ENCODE measurements around the gene UNC5C. TPM values are rescaled to one million over a fixed set of nuclear protein-coding genes. Genes with fewer than 3 reads are reported as not detected.

Gene UNC5C
- total RNA-seq, 1 donor from 2014 or later, result 76.7 TPM

DNA sequence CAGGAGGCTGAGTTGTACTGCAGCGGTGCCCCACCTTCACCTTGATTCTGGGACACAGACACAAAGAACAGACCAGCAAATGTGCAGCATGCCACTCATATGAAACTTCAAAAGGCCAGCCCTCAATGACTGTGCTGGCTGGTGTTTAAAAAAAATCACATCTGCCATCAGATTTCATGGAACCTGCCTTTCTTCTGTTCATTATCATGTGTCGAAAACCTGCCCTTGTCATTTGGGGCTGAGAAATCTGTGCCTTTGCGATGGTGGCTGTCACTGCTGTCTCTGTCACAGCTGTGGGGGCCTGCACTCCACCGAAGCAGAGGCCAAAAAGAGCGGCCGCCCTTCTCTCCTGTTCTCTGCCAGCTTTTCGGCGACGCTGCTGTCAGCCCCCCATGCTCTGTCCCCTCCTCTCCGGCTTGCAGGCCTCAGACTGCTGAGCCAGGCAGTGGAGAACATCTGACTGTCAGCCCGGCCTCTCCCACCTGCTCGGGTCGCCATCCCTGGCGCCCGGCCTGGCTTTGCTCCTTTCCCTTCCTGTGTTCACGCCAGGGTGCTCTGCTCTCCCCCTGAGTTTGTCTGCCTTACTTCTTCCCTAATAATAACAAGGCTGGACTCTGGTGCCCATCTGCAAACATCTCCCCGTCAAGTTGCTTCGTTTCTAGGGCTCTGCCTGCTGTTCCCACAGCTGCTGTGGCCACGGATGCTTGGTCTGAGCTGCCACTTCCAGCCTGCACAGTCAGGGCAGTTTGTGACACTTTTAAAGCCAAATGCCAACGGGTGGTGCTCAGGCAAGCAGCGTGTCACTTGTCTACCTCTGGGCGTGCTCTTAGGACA, 355.2 kb downstream of the UNC5C start:
- TF ChIP-seq, protein P1, sequence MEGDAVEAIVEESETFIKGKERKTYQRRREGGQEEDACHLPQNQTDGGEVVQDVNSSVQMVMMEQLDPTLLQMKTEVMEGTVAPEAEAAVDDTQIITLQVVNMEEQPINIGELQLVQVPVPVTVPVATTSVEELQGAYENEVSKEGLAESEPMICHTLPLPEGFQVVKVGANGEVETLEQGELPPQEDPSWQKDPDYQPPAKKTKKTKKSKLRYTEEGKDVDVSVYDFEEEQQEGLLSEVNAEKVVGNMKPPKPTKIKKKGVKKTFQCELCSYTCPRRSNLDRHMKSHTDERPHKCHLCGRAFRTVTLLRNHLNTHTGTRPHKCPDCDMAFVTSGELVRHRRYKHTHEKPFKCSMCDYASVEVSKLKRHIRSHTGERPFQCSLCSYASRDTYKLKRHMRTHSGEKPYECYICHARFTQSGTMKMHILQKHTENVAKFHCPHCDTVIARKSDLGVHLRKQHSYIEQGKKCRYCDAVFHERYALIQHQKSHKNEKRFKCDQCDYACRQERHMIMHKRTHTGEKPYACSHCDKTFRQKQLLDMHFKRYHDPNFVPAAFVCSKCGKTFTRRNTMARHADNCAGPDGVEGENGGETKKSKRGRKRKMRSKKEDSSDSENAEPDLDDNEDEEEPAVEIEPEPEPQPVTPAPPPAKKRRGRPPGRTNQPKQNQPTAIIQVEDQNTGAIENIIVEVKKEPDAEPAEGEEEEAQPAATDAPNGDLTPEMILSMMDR (IDR thresholded peaks at IDR 0.05; ENCODE audit: unreplicated experiment), result no peak
- DNase-seq (ENCODE audit: low spot score in 2 of 2, unreplicated experiment in 2 of 2), result no peak
- Mint-ChIP-seq H3K4me3 (no peak overlapping the region), H3K9me3 (no peaks in the 10 kb centered on the region), H3K4me1 (peaks cover 21% of the 10 kb centered on the region), H3K27ac (peak overlapping the region; percentile 45), H3K27me3 (ENCODE audit: low read depth) (no peaks in the 10 kb centered on the region), H3K36me3 (peaks cover 39% of the 10 kb centered on the region)

DNA sequence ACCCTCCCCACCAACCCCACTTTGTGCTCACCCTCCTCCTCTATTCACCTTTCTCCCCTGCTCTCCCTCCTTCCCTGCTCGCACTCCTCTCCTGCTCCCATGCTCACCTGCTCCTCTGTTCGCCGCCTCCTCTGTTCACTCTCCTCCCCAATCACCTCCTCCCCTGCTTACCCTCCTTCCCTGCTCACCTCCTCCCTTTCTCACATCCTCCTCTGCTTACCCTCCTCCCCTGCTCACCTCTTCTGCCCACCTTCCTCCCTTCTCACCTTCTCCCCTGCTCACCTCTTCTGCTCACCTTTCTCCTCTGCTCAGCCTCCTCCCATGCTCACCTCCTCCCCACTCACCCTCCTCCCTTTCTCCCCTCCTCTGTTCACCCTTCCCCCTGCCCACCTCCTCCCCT, 357.2 kb downstream of the UNC5C start:
- Mint-ChIP-seq H3K27ac (peak overlapping the region; percentile 80), H3K4me1 (peaks cover 39% of the 10 kb centered on the region), H3K36me3 (peaks cover 31% of the 10 kb centered on the region), H3K9me3 (no peaks in the 10 kb centered on the region), H3K27me3 (ENCODE audit: low read depth) (no peaks in the 10 kb centered on the region), H3K4me3 (no peak overlapping the region)
- TF ChIP-seq, protein P1 (IDR thresholded peaks at IDR 0.05; ENCODE audit: unreplicated experiment), result no peak
- no peak for DNase-seq (ENCODE audit: low spot score in 2 of 2, unreplicated experiment in 2 of 2)

DNA sequence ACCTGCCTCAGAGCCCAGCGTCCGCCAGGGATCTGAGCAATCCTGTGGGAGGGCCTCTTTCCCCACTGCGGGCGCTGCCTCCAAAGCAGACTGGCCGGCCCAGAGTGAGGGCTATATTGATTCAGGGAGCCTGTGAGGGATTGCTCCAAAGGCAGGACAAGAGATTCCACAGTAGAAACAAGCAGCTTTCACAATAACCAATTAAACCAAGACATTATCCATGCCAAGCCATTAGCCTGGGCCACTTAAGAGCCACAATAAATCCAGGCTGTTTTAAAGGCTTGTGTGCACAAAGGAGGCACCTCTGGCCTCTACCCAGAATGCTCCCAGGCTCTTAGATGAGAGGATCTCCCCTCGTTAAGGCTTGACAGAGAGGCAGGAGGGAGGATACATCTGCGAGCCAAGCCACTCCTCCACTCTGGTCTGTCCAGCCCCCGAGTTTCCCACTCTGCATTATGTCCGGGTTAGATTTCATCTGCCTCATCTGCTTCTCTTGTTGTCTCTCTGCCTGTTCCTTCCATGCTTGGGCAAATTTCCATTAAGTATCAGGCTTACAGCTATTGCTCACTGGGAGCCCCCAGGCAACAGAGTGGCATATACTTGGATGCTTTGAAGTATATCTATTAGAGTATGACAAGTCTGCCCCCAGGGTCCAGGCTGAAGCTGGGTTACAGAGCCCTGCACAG, 357.9 kb downstream of the UNC5C start:
- Mint-ChIP-seq H3K4me1 (peaks cover 41% of the 10 kb centered on the region), H3K27ac (peak overlapping the region; percentile 80), H3K4me3 (no peak overlapping the region), H3K9me3 (no peaks in the 10 kb centered on the region), H3K27me3 (ENCODE audit: low read depth) (no peaks in the 10 kb centered on the region), H3K36me3 (peaks cover 31% of the 10 kb centered on the region)
- TF ChIP-seq, protein P1 (IDR thresholded peaks at IDR 0.05; ENCODE audit: unreplicated experiment), result no peak
- DNase-seq (ENCODE audit: low spot score in 2 of 2, unreplicated experiment in 2 of 2), result peak in 1 of 2 experiments; percentile 61

DNA sequence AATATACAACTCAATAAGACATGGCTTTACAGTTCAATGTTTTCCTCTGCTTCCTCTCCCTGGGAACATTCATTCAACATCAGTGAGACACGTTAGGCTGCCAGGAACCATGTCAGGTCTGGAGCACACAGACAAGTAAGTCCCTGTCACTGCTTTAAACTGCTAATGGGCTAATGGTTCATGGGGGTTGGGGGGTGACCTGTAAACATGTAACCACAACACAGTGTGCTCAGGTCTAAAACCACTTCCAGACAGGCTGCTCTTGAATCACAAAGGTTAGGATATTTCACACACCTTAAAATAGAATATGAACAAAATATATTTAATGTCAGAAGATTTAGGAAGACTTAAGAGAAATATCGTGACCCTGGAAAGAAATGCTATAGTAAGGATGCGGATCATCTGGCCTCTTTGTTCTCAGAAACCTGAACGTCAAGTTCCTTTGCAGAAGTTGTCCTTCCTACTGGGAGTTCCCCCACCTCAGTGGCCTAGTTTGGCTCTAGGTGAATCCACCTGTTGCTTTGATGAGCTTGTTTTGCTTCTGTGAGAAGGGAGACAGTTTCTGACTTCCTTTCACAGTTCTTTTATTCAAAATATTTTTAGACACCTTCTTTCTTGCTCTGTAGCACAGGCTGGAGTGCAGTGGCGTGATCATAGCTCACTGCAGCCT, 359.9 kb downstream of the UNC5C start:
- Mint-ChIP-seq H3K4me3 (no peak overlapping the region), H3K27me3 (ENCODE audit: low read depth) (no peaks in the 10 kb centered on the region), H3K36me3 (peaks cover 19% of the 10 kb centered on the region), H3K9me3 (no peaks in the 10 kb centered on the region), H3K27ac (peak overlapping the region; percentile 41), H3K4me1 (peaks cover 38% of the 10 kb centered on the region)
- TF ChIP-seq, protein P1 (IDR thresholded peaks at IDR 0.05; ENCODE audit: unreplicated experiment), result no peak
- DNase-seq (ENCODE audit: low spot score in 2 of 2, unreplicated experiment in 2 of 2), result no peak

GRCh38 chr4:95186666-95187065, 362.1 kb downstream of the UNC5C start:
- no peaks in the 10 kb centered on the region for H3K9me3 Mint-ChIP-seq
- peaks cover 22% of the 10 kb centered on the region for H3K36me3 Mint-ChIP-seq
- no peak overlapping the region for H3K4me3 Mint-ChIP-seq
- H3K27ac Mint-ChIP-seq, result peak overlapping the region; percentile 88
- H3K27me3 Mint-ChIP-seq (ENCODE audit: low read depth), result no peaks in the 10 kb centered on the region
- peaks cover 31% of the 10 kb centered on the region for H3K4me1 Mint-ChIP-seq
- DNase-seq (ENCODE audit: low spot score in 2 of 2, unreplicated experiment in 2 of 2), result no peak
- TF ChIP-seq, protein P1 (IDR thresholded peaks at IDR 0.05; ENCODE audit: unreplicated experiment), result no peak
